Vagina (tissue), 2 donors: Measurements from ENCODE around the gene SLCO2B1. TPM values are rescaled to one million over a fixed set of nuclear protein-coding genes. Genes with fewer than 3 reads are reported as not detected.

ENCODE experiments used
- DNase-seq, 2 donors: peaks; one replicate each; pipeline ENCODE4 v3.0.0-alpha.2; 2017; ENCODE audit errors: extremely low spot score in 2 of 2
- H3K27ac ChIP-seq: fragments of 200-600 bp; sonication (generic); one replicate; pipeline ENCODE4 v1.5.1; 2019
- H3K27me3 ChIP-seq: fragments of 200-600 bp; sonication (generic); one replicate; pipeline ENCODE4 v1.5.1; 2019
- H3K36me3 ChIP-seq, 2 donors: fragments of 200-600 bp; sonication (generic); one replicate each; pipeline ENCODE4 v1.5.1; 2017 to 2019
- H3K4me1 ChIP-seq: fragments of 200-600 bp; sonication (generic); one replicate; pipeline ENCODE4 v1.5.1; 2019
- H3K4me3 ChIP-seq, 2 donors: fragments of 200-600 bp; sonication (generic); 1 replicate in 1 of 2; 2 replicates in 1 of 2; pipeline ENCODE4 v1.5.1; 2016 to 2019
- H3K9me3 ChIP-seq: fragments of 200-600 bp; sonication (generic); one replicate; pipeline ENCODE4 v1.5.1; 2019
- POLR2A ChIP-seq, 2 donors: fragments of 450-650 bp; IDR thresholded peaks; one replicate each; pipeline ENCODE4 v1.6.1; 2017; ENCODE audit warnings: antibody characterized with exemption in 2 of 2, mild to moderate bottlenecking in 2 of 2, moderate library complexity in 2 of 2
- POLR2AphosphoS5 ChIP-seq, 2 donors: sonication (generic); formaldehyde crosslinking; IDR thresholded peaks; one replicate each; pipeline ENCODE4 v1.9.0; 2017; ENCODE audit warnings: antibody characterized with exemption in 2 of 2, mild to moderate bottlenecking in 2 of 2, low read depth in 1 of 2; ENCODE audit not compliant: insufficient read depth in 1 of 2
- intact Hi-C: fragments of 100-400 bp; cut with DNase I; formaldehyde crosslinking; loops from one replicate; pipeline ENCODE4 v1.15.1; 2023
- total RNA-seq: library from RNA; depleted of rRNA; stranded (reverse); fragments of >200 nt; gene quantifications from one replicate; pipeline ENCODE4 v1.2.3, GENCODE V29; 2016
- TF ChIP-seq, protein P1 (sequence below), 3 experiments: fragments of 450-650 bp in 2 of 3; fragments of 200-600 bp in 1 of 3; sonication (generic) in 1 of 3; IDR thresholded peaks; one replicate each; pipeline ENCODE4 v1.5.1; 2017 to 2019; ENCODE audit warnings: antibody characterized with exemption in 3 of 3, mild to moderate bottlenecking in 2 of 3, moderate library complexity in 2 of 3

SLCO2B1 gene
- total RNA-seq, 1 donor from 2014 or later, result 55.5 TPM

DNA sequence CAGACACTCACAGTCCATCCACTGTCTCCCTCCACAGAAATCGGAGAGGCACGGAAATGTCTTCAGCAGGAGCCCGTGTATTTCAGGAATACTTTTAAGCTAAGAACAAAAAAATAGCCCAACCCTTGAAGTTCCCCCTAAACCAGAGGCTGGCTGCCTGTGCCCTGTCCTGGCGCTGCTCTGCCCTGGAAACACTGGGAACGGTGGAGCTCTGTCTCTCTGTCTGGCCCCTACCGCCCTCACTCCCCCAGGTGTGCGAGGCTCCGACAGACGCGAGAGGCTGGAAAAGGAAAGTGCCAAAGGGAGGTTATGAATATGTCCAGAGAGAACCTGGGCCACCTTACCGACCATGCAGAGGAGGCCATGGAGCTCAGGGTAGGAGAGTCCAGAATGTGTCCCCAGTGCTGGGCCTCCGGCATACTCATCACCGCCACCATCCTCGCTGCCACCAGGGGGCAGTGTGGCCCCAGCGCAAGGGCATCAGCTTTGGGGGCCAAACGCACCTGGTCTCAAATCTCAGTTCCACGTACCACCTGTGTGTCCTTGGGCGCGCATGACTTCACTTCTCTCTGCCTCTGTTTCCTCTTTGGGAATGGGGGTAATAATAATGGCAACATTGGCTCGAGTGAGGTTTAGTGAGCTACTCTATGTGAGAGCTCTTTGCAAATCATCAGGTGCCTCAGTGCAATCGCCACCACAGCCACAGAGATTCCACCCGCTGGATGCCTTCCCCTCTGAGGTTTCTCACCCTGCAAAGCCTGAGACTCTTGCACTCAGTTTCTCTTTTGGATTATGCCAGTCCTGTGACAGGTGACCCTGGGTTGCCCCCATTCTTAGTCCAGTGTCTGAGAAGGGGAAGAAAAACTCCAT is 10.4 kb upstream of the SLCO2B1 start:
- no peak overlapping the region for H3K27ac ChIP-seq
- H3K4me3 ChIP-seq, result no peak overlapping the region
- no peaks in the 10 kb centered on the region for H3K9me3 ChIP-seq
- intact Hi-C loops, result loop anchor here (5.0 kb wide), 1 partner anchor 62 kb away; no protein-coding TSS in a partner anchor
- H3K27me3 ChIP-seq, result no peaks in the 10 kb centered on the region
- no peak for TF ChIP-seq POLR2A (IDR thresholded peaks at IDR 0.05)
- no peak for TF ChIP-seq POLR2AphosphoS5 (IDR thresholded peaks at IDR 0.05; ENCODE audit: insufficient read depth in 1 of 2, low read depth in 1 of 2)
- TF ChIP-seq, protein P1, sequence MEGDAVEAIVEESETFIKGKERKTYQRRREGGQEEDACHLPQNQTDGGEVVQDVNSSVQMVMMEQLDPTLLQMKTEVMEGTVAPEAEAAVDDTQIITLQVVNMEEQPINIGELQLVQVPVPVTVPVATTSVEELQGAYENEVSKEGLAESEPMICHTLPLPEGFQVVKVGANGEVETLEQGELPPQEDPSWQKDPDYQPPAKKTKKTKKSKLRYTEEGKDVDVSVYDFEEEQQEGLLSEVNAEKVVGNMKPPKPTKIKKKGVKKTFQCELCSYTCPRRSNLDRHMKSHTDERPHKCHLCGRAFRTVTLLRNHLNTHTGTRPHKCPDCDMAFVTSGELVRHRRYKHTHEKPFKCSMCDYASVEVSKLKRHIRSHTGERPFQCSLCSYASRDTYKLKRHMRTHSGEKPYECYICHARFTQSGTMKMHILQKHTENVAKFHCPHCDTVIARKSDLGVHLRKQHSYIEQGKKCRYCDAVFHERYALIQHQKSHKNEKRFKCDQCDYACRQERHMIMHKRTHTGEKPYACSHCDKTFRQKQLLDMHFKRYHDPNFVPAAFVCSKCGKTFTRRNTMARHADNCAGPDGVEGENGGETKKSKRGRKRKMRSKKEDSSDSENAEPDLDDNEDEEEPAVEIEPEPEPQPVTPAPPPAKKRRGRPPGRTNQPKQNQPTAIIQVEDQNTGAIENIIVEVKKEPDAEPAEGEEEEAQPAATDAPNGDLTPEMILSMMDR (IDR thresholded peaks at IDR 0.05), result peak; percentile 65 to 90 (median 81)
- DNase-seq, result no peak
- H3K4me1 ChIP-seq, result peaks cover 11% of the 10 kb centered on the region
- no peaks in the 10 kb centered on the region for H3K36me3 ChIP-seq

DNA sequence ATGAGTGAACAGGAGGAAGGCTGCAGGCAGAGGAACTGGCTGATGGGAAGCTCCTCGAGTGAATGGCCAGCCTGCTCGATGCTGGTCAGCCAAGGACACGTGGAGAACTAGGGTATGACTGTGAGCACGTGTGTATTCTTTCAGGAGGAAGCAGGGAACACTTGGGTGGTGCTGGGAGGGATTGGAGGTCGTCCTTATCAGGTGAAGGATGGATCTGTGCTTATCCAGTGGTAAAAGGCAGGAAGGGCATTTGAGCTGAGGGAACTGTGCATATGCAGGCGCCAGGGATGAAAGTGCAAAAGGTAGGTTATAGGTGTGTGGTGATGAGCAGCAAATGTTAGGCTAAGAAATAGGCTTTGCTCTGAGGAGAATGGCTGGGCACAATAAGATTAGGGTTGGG is 9.7 kb upstream of the SLCO2B1 start:
- no peaks in the 10 kb centered on the region for H3K9me3 ChIP-seq
- intact Hi-C loops, result loop anchor here (5.0 kb wide), 1 partner anchor 61 kb away; no protein-coding TSS in a partner anchor
- H3K27me3 ChIP-seq, result no peaks in the 10 kb centered on the region
- no peak for DNase-seq
- TF ChIP-seq, protein P1 (IDR thresholded peaks at IDR 0.05), result no peak
- TF ChIP-seq POLR2A (IDR thresholded peaks at IDR 0.05) (no peak), POLR2AphosphoS5 (IDR thresholded peaks at IDR 0.05; ENCODE audit: insufficient read depth in 1 of 2, low read depth in 1 of 2) (no peak)
- no peak overlapping the region for H3K27ac ChIP-seq
- H3K4me1 ChIP-seq, result peaks cover 11% of the 10 kb centered on the region
- H3K4me3 ChIP-seq, result no peak overlapping the region
- no peaks in the 10 kb centered on the region for H3K36me3 ChIP-seq

DNA sequence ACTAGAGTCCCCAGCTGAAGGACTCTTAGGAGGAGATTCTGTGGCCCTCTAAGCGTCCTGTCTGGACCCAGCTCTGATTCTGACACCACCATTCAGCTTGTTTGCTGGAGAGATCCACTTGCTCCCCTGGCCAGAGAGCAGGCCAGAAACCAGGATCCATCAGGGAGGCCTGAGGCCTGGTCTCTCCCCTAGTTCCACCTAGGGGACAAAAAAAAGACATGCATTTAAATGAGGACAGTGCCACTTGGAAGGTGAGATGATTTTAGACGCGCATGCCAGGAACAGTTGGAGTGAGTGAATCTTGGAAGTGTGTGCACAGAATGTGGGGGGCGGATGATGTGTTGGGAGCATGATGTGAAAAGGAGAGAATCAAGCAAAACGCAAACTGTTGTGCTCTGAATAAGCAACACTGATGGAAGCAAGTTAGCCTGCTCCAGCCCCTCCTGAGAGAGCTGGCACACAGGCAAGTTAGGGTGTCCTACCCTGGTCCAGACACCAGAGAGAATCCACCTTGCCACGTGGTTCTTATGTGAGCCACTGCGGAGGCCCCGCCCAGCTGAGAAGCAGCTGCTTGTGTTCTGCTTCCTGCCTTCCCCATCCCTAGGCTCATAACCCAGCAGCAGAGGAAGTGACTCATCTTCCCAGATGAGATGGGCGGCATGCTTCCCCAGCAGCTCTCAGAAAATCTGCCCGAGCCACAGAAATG is 8.0 kb upstream of the SLCO2B1 start:
- Histone ChIP-seq H3K4me1 (peaks cover 11% of the 10 kb centered on the region), H3K27ac (no peak overlapping the region), H3K27me3 (no peaks in the 10 kb centered on the region), H3K4me3 (no peak overlapping the region), H3K36me3 (no peaks in the 10 kb centered on the region), H3K9me3 (no peaks in the 10 kb centered on the region)
- DNase-seq, result no peak
- intact Hi-C loops, result loop anchor here (5.0 kb wide), 1 partner anchor 59 kb away; no protein-coding TSS in a partner anchor
- TF ChIP-seq POLR2AphosphoS5 (IDR thresholded peaks at IDR 0.05; ENCODE audit: insufficient read depth in 1 of 2, low read depth in 1 of 2), result peak; percentile 33 to 61
- no peak for TF ChIP-seq POLR2A (IDR thresholded peaks at IDR 0.05)
- TF ChIP-seq, protein P1 (IDR thresholded peaks at IDR 0.05), result no peak

DNA sequence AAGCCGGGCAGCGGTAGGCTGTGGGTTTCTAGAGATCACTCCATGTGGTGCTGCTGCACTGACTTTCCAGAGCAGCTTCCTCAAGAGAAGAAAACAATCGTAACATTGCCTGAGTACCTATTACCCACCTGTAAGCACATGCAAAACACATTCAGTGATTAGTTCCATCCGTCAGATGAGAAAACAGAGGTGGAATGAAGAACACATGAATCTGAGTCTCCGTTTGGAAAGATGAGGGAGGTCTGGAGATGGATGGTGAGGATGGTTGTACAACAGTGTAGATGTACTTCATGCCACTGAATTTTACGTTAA is 7.5 kb upstream of the SLCO2B1 start:
- DNase-seq, result no peak
- Histone ChIP-seq H3K36me3 (no peaks in the 10 kb centered on the region), H3K27me3 (no peaks in the 10 kb centered on the region), H3K4me3 (no peak overlapping the region), H3K9me3 (no peaks in the 10 kb centered on the region), H3K27ac (no peak overlapping the region), H3K4me1 (peaks cover 11% of the 10 kb centered on the region)
- intact Hi-C loops, result loop anchor here (5.0 kb wide), 1 partner anchor 59 kb away; no protein-coding TSS in a partner anchor
- TF ChIP-seq POLR2A (IDR thresholded peaks at IDR 0.05) (no peak), POLR2AphosphoS5 (IDR thresholded peaks at IDR 0.05; ENCODE audit: insufficient read depth in 1 of 2, low read depth in 1 of 2) (peak; percentile 0)
- TF ChIP-seq, protein P1 (IDR thresholded peaks at IDR 0.05), result no peak
